Right atrium auricular region (tissue), 2 donors: ENCODE results near the gene PARP3. TPM values are rescaled to one million over a fixed set of nuclear protein-coding genes. Genes with fewer than 3 reads are reported as not detected.
A peak's percentile ranks its signal among the peaks of the same experiment; 100 is the strongest.

ENCODE experiments used
- DNase-seq: peaks from one replicate; pipeline ENCODE4 v3.0.0-alpha.2; 2019; ENCODE audit warnings: low spot score
- H3K27ac ChIP-seq, 2 donors: fragments of 200-600 bp; sonication (generic); 1 replicate in 1 of 2; 2 replicates in 1 of 2; pipeline ENCODE4 v1.5.1; 2016 to 2019
- H3K27me3 ChIP-seq, 2 donors: fragments of 200-600 bp; sonication (generic); one replicate each; pipeline versions ENCODE4 v1.5.1 to v1.6.0; 2017 to 2019
- H3K36me3 ChIP-seq: fragments of 200-600 bp; sonication (generic); one replicate; pipeline ENCODE4 v1.5.1; 2016
- H3K4me1 ChIP-seq, 2 donors: fragments of 200-600 bp; sonication (generic); one replicate each; pipeline versions ENCODE4 v1.5.1 to v1.6.0; 2017 to 2019
- H3K4me3 ChIP-seq, 2 donors: fragments of 200-600 bp; sonication (generic); 1 replicate in 1 of 2; 2 replicates in 1 of 2; pipeline ENCODE4 v1.5.1; 2017 to 2019; ENCODE audit warnings: mild to moderate bottlenecking in 1 of 2, moderate library complexity in 1 of 2
- H3K9me3 ChIP-seq, 2 donors: fragments of 200-600 bp; sonication (generic); one replicate each; pipeline ENCODE4 v1.5.1; 2019
- total RNA-seq, 2 donors: library from RNA; depleted of rRNA; stranded (reverse); fragments of >200 nt; gene quantifications; one replicate each; pipeline ENCODE4 v1.1.0, GENCODE V29; 2016
- TF ChIP-seq, protein P1 (sequence below), 2 donors: fragments of 200-600 bp; sonication (generic); IDR thresholded peaks; one replicate each; pipeline ENCODE4 v1.5.1; 2019; ENCODE audit warnings: antibody characterized with exemption in 2 of 2

PARP3 gene
- total RNA-seq, 2 donors from 2014 or later = 9.8 to 12.8 TPM

DNA sequence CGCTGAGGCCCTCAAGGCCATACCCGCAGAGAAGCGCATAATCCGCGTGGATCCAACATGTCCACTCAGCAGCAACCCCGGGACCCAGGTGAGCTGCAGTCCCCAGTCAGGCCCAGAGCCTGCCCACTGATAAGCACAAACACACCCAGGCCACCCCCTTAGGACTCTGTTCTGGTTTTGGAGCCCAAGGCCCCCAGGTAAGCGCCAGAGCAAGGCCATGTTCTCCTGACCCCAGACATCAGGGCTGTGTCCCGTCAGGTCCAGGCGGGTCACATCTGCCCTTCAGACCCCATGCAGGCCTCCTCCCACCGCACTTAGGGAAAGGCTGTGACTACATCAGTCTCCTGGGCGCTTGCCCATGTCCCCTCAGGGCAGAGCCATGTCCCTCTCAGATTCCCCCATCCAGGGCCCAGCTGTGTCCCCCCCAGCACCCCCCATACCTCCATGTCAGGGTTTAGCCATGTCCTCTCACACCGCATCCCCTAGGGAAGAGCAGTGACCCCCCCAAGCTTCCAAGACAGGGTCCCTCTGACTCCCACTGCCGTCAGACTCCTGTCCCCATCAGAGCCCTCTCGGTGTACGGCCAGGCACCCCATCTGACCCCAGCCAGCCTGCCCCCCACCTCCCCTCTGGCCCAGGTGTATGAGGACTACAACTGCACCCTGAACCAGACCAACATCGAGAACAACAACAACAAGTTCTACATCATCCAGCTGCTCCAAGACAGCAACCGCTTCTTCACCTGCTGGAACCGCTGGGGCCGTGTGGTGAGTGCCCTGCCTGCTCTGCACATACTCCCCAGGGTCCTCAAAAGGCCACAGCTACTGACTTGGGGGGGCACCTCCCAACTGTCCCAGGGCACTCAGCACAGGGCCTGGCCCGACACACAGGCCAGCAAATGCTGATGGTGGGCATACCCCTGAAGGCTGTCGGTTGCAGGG lies 1.6 kb downstream of the PARP3 start:
- no peak for DNase-seq
- Histone ChIP-seq H3K36me3 (no peaks in the 10 kb centered on the region), H3K4me1 (peaks cover 0 to 32% of the 10 kb centered on the region in 2 donors), H3K4me3 (peak overlapping the region in 1 of 2 donors; percentile 80), H3K27ac (peak overlapping the region; percentile 95 to 96), H3K9me3 (no peaks in the 10 kb centered on the region), H3K27me3 (no peaks in the 10 kb centered on the region)
- TF ChIP-seq, protein P1, sequence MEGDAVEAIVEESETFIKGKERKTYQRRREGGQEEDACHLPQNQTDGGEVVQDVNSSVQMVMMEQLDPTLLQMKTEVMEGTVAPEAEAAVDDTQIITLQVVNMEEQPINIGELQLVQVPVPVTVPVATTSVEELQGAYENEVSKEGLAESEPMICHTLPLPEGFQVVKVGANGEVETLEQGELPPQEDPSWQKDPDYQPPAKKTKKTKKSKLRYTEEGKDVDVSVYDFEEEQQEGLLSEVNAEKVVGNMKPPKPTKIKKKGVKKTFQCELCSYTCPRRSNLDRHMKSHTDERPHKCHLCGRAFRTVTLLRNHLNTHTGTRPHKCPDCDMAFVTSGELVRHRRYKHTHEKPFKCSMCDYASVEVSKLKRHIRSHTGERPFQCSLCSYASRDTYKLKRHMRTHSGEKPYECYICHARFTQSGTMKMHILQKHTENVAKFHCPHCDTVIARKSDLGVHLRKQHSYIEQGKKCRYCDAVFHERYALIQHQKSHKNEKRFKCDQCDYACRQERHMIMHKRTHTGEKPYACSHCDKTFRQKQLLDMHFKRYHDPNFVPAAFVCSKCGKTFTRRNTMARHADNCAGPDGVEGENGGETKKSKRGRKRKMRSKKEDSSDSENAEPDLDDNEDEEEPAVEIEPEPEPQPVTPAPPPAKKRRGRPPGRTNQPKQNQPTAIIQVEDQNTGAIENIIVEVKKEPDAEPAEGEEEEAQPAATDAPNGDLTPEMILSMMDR (IDR thresholded peaks at IDR 0.05) = no peak

DNA sequence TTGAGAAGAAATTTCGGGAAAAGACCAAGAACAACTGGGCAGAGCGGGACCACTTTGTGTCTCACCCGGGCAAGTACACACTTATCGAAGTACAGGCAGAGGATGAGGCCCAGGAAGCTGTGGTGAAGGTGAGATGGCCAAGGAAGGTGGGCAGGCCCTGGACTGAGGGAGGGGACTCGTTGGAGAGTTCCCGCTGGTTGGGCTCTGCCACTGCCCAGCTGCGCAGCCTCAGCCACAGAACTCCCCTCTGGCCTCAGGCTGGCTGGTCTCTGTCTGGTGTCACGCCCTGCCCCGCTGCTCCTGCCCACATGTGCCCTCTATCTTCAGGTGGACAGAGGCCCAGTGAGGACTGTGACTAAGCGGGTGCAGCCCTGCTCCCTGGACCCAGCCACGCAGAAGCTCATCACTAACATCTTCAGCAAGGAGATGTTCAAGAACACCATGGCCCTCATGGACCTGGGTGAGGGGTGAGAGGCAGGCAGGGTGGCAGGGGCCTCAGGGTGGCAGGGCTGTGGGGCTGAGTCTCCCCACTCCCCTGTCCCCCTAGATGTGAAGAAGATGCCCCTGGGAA lies 2.4 kb downstream of the PARP3 start:
- Histone ChIP-seq H3K9me3 (no peaks in the 10 kb centered on the region), H3K36me3 (no peaks in the 10 kb centered on the region), H3K27me3 (no peaks in the 10 kb centered on the region), H3K4me1 (peaks cover 0 to 32% of the 10 kb centered on the region in 2 donors), H3K4me3 (no peak overlapping the region), H3K27ac (no peak overlapping the region)
- TF ChIP-seq, protein P1 (IDR thresholded peaks at IDR 0.05) = no peak
- no peak for DNase-seq

DNA sequence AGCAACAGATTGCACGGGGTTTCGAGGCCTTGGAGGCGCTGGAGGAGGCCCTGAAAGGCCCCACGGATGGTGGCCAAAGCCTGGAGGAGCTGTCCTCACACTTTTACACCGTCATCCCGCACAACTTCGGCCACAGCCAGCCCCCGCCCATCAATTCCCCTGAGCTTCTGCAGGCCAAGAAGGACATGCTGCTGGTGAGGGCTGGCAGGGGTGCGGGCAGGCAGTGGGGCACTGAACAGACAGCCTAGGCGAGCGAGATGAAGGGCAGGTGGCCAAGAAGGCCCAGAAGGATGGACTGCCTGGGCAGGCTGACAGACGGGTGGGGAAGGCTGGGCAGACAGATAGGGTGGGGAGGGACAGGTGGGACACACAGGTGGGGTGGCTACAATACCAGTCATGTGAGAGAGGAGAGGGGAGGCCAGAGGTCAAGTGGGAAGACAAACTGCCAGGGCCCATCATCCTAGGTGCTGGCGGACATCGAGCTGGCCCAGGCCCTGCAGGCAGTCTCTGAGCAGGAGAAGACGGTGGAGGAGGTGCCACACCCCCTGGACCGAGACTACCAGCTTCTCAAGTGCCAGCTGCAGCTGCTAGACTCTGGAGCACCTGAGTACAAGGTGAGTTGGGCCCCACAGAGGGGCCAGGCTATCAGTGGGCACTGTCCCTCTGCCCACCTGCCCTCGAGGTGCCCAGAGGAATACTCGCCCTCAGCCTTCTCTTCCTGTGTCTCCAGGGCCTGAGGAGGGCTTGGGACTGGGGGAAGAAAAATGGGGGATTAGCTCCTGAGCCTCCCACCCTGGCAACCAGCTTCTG lies 3.1 kb downstream of the PARP3 start:
- DNase-seq = no peak
- Histone ChIP-seq H3K27me3 (no peaks in the 10 kb centered on the region), H3K4me3 (no peak overlapping the region), H3K9me3 (no peaks in the 10 kb centered on the region), H3K36me3 (no peaks in the 10 kb centered on the region), H3K4me1 (peaks cover 0 to 28% of the 10 kb centered on the region in 2 donors), H3K27ac (no peak overlapping the region)
- TF ChIP-seq, protein P1 (IDR thresholded peaks at IDR 0.05) = no peak

DNA sequence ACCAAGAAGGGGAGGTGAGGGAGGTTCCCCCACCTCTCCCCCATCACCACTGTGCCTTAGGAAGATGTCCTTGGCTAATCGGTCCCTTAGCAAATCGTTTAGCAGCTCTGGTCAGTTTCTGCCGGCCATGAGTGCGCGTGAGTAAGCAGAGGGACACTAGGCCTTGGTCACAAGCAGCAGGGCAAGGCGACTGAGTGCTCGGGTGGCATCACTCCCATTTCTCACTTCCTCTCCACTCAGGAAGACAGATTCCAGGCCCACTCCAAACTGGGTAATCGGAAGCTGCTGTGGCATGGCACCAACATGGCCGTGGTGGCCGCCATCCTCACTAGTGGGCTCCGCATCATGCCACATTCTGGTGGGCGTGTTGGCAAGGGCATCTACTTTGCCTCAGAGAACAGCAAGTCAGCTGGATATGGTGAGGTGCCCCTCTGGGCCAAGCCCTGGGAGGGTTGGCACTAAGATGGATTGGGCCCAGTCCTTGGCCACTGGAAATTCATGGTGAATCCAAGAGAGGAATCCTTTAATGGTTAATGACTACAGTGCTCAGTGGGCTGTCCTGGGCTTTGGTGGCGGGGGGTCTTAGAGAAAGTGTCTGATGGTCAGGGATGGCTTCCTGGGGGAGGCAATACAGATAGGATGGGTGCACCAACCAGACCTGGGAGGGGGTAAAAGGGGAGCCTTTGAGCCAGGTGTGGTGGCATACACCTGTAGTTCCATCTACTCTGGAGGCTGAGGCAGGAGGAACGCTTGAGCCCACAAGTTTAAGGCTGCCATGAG lies 4.0 kb downstream of the PARP3 start:
- Histone ChIP-seq H3K4me3 (no peak overlapping the region), H3K9me3 (no peaks in the 10 kb centered on the region), H3K27me3 (no peaks in the 10 kb centered on the region), H3K27ac (no peak overlapping the region), H3K36me3 (no peaks in the 10 kb centered on the region), H3K4me1 (peaks cover 0 to 19% of the 10 kb centered on the region in 2 donors)
- TF ChIP-seq, protein P1 (IDR thresholded peaks at IDR 0.05) = no peak
- no peak for DNase-seq

DNA sequence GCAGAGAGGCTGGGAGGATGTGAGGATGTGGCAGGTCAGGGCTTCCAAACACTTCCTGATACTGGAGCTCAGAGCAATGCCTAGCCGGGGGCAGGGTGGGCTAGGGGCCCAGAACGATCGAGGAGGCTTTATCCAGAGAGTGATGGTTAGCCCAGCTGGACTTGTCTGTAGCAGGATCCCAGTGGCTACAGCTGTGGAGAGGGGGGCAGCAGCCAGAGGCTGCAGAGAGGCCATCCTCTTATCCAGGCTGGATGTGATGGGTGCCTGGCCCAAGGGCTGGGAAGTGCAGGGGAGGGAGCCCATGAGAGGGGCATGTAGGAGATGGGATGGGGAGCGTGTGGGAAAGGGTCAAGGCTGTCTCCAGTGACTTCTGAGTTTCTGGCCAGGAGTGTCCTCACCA lies 4.6 kb downstream of the PARP3 start:
- H3K36me3 ChIP-seq = no peaks in the 10 kb centered on the region
- TF ChIP-seq, protein P1 (IDR thresholded peaks at IDR 0.05) = no peak

More for the DNA sequence above, 4.6 kb downstream of the PARP3 start:
- Histone ChIP-seq H3K4me1 (peaks cover 0 to 14% of the 10 kb centered on the region in 2 donors), H3K4me3 (no peak overlapping the region), H3K9me3 (no peaks in the 10 kb centered on the region), H3K27ac (no peak overlapping the region), H3K27me3 (no peaks in the 10 kb centered on the region)
- DNase-seq = no peak
